CD14-positive monocyte (primary cell): ENCODE measurements around the gene RASGRF2. TPM values are rescaled to one million over a fixed set of nuclear protein-coding genes. Genes with fewer than 3 reads are reported as not detected.

ENCODE experiments used
- DNase-seq, 3 donors: peaks; one replicate each; pipeline ENCODE4 v3.0.0-alpha.2; 2011 to 2022
- H2AFZ ChIP-seq: 2 replicates; pipeline ENCODE4 v1.6.0; 2012; ENCODE audit warnings: mild to moderate bottlenecking, low read depth, low read length, inconsistent platforms; ENCODE audit not compliant: insufficient read depth, poor library complexity, severe bottlenecking
- H3K27ac ChIP-seq, 2 donors: 1 replicate in 1 of 2; 2 replicates in 1 of 2; pipeline ENCODE4 v1.5.1; 2012 to 2013; ENCODE audit warnings: low read length in 2 of 2, control low read depth in 1 of 2, inconsistent platforms in 1 of 2, low read depth in 1 of 2, mild to moderate bottlenecking in 1 of 2
- H3K27me3 ChIP-seq, 2 donors: one replicate each; pipeline versions ENCODE4 v1.6.0 to v1.6.1; 2011 to 2013; ENCODE audit warnings: low read length in 2 of 2; ENCODE audit not compliant: control insufficient read depth in 2 of 2, insufficient read depth in 2 of 2
- H3K36me3 ChIP-seq, 2 donors: replicated peaks in 1 of 2; 1 replicate in 1 of 2; 2 replicates in 1 of 2; pipeline versions ENCODE4 v1.5.1 to v1.6.1; 2012 to 2013; ENCODE audit warnings: low read length in 2 of 2, control low read depth in 1 of 2, inconsistent platforms in 1 of 2, mild to moderate bottlenecking in 1 of 2; ENCODE audit not compliant: insufficient read depth in 2 of 2, control insufficient read depth in 1 of 2
- H3K4me1 ChIP-seq, 2 donors: 1 replicate in 1 of 2; 2 replicates in 1 of 2; pipeline versions ENCODE4 v1.5.1 to v1.6.1; 2012 to 2013; ENCODE audit warnings: low read length in 2 of 2, control low read depth in 1 of 2, inconsistent platforms in 1 of 2, mild to moderate bottlenecking in 1 of 2, moderate library complexity in 1 of 2; ENCODE audit not compliant: insufficient read depth in 2 of 2, control insufficient read depth in 1 of 2
- H3K4me2 ChIP-seq: replicated peaks from 2 replicates; pipeline ENCODE3; 2012; ENCODE audit warnings: low read length, moderate library complexity, mild to moderate bottlenecking; ENCODE audit not compliant: poor library complexity, severe bottlenecking; ENCODE audit errors: extremely low read depth
- H3K4me3 ChIP-seq, 3 experiments: fragments of 200-600 bp in 1 of 3; sonication (generic) in 1 of 3; replicated peaks in 1 of 3; 1 replicate in 2 of 3; 2 replicates in 1 of 3; pipeline ENCODE4 v1.5.1; 2011 to 2013; ENCODE audit warnings: low read length in 3 of 3, mild to moderate bottlenecking in 3 of 3, control low read depth in 2 of 3, low read depth in 2 of 3, inconsistent platforms in 1 of 3, moderate library complexity in 1 of 3
- H3K79me2 ChIP-seq: 2 replicates; pipeline ENCODE4 v1.6.0; 2012; ENCODE audit warnings: mild to moderate bottlenecking, control low read depth, inconsistent platforms, low read length, moderate library complexity; ENCODE audit not compliant: insufficient read depth
- H3K9ac ChIP-seq: 2 replicates; pipeline ENCODE4 v1.6.0; 2017; ENCODE audit warnings: low read length, mild to moderate bottlenecking; ENCODE audit not compliant: insufficient read depth, poor library complexity, severe bottlenecking
- H3K9me3 ChIP-seq, 2 donors: replicated peaks in 1 of 2; 1 replicate in 1 of 2; 2 replicates in 1 of 2; pipeline versions ENCODE4 v1.5.1 to v1.6.1; 2012 to 2013; ENCODE audit warnings: low read length in 2 of 2, control low read depth in 1 of 2; ENCODE audit not compliant: control insufficient read depth in 1 of 2, insufficient read depth in 1 of 2
- H4K20me1 ChIP-seq: 2 replicates; pipeline ENCODE4 v1.6.0; 2012; ENCODE audit warnings: mild to moderate bottlenecking, low read length, control low read depth, moderate library complexity; ENCODE audit not compliant: insufficient read depth
- H3K27ac Mint-ChIP-seq, 7 donors: one replicate each; pipeline ENCODE4 v1.8.0; 2020; ENCODE audit warnings: mild to moderate bottlenecking in 7 of 7, mixed read lengths in 7 of 7, moderate library complexity in 6 of 7, inconsistent platforms in 2 of 7
- H3K27me3 Mint-ChIP-seq, 3 donors: one replicate each; pipeline ENCODE4 v1.8.0; 2021 to 2022; ENCODE audit warnings: low read depth in 3 of 3, mild to moderate bottlenecking in 3 of 3, mixed read lengths in 3 of 3, moderate library complexity in 3 of 3, inconsistent platforms in 1 of 3
- H3K36me3 Mint-ChIP-seq, 2 donors: one replicate each; pipeline ENCODE4 v1.8.0; 2020; ENCODE audit warnings: mixed read lengths in 2 of 2, inconsistent platforms in 1 of 2, mild to moderate bottlenecking in 1 of 2
- H3K4me1 Mint-ChIP-seq: one replicate; pipeline ENCODE4 v1.8.0; 2020; ENCODE audit warnings: mild to moderate bottlenecking, mixed read lengths
- H3K4me3 Mint-ChIP-seq, 2 donors: one replicate each; pipeline ENCODE4 v1.8.0; 2020; ENCODE audit warnings: mild to moderate bottlenecking in 2 of 2, mixed read lengths in 2 of 2, moderate library complexity in 1 of 2
- H3K9me3 Mint-ChIP-seq, 7 donors: one replicate each; pipeline ENCODE4 v1.8.0; 2020 to 2022; ENCODE audit warnings: mixed read lengths in 7 of 7, mild to moderate bottlenecking in 6 of 7, moderate library complexity in 6 of 7, inconsistent platforms in 2 of 7
- CTCF ChIP-seq: fragments of 200-600 bp; IDR thresholded peaks from one replicate; pipeline ENCODE4 v1.8.0; 2022; ENCODE audit warnings: antibody characterized with exemption, mild to moderate bottlenecking
- WGBS: methylation state at CpG from one replicate; pipeline ENCODE4 v1.1.5; 2013; ENCODE audit warnings: missing lambda C conversion rate; ENCODE audit not compliant: insufficient coverage; 5-methylcytosine and 5-hydroxymethylcytosine counted together
- intact Hi-C, 2 donors: fragments of 100-400 bp; cut with micrococcal nuclease; formaldehyde crosslinking; loops; one replicate each; pipeline versions ENCODE4 v1.15.0 to v1.15.1; 2023
- polyA plus RNA-seq, 3 donors: library from polyadenylated mRNA; depleted of rRNA in 1 of 3; unstranded in 2 of 3; stranded (reverse) in 1 of 3; fragments of 300-500 nt in 2 of 3; fragments of >200 nt in 1 of 3; fragmentation: Illumina TruSeq in 2 of 3; gene quantifications; 1 replicate in 2 of 3; 2 replicates in 1 of 3; pipeline ENCODE4 v1.2.3, GENCODE V29; 2012 to 2021

The RASGRF2 gene
- polyA plus RNA-seq, 3 donors = 0.01 to 0.02 TPM; not detected in 1

- TF ChIP-seq CTCF = no peak
Observed at GRCh38 chr5:81228084-81228483, 267.9 kb downstream of the RASGRF2 start.

DNA sequence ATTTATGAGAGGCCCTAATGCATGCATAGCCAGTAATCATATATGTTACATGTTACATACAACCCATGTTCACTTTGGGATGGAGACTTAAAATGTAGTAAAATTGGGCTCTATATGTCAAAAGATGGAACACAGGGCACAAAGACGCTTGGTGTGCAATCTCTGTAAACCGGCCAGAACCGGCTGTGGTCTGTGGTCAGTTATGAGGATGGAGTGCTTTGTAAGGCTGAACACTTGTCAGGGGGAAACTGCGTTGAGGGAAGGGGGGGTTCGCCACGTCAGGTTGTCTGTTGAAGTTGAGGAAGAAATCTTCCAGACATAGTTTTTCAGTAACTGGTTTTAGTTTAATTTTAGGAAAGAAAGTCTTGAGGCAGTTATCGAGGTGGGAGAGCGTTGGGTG is 270.3 kb downstream of the RASGRF2 start:
- peaks cover 5 to 23% (median 13%) of the 10 kb centered on the region in 3 donors for H3K27me3 Mint-ChIP-seq
- no peaks in the 10 kb centered on the region for H3K36me3 ChIP-seq
- H3K27ac ChIP-seq = no peak overlapping the region
- no peak overlapping the region for H2AFZ ChIP-seq
- no peaks in the 10 kb centered on the region for H3K4me1 ChIP-seq
- H3K9me3 ChIP-seq = no peaks in the 10 kb centered on the region
- H4K20me1 ChIP-seq = no peaks in the 10 kb centered on the region
- DNase-seq = no peak
- TF ChIP-seq CTCF = no peak
- no peak overlapping the region for H3K9ac ChIP-seq
- H3K4me3 ChIP-seq = no peak overlapping the region
- peaks cover 0 to 5% of the 10 kb centered on the region in 2 donors for H3K27me3 ChIP-seq
- no peaks in the 10 kb centered on the region for H3K36me3 Mint-ChIP-seq
- WGBS = 17% methylated on average over 7 of the region's 8 CpGs
- H3K79me2 ChIP-seq = no peaks in the 10 kb centered on the region
- no peak overlapping the region for H3K27ac Mint-ChIP-seq
- H3K4me3 Mint-ChIP-seq = no peak overlapping the region
- H3K4me1 Mint-ChIP-seq = peaks cover 11% of the 10 kb centered on the region
- H3K4me2 ChIP-seq = no peak overlapping the region
- intact Hi-C loops = no loop called here
- peaks cover 0 to 1% (median 0%) of the 10 kb centered on the region in 7 donors for H3K9me3 Mint-ChIP-seq

More at GRCh38 chr5:81228084-81228483, 267.9 kb downstream of the RASGRF2 start:
- H3K4me3 ChIP-seq = no peak overlapping the region
- Mint-ChIP-seq H3K27me3 (peaks cover 2 to 13% (median 7%) of the 10 kb centered on the region in 3 donors), H3K4me3 (no peak overlapping the region), H3K4me1 (peaks cover 7% of the 10 kb centered on the region), H3K9me3 (no peaks in the 10 kb centered on the region), H3K36me3 (no peaks in the 10 kb centered on the region), H3K27ac (no peak overlapping the region)
- intact Hi-C loops = no loop called here
- no peak overlapping the region for H3K9ac ChIP-seq
- H3K27me3 ChIP-seq = peaks cover 0 to 4% of the 10 kb centered on the region in 2 donors
- H3K36me3 ChIP-seq = no peaks in the 10 kb centered on the region
- H3K79me2 ChIP-seq = no peaks in the 10 kb centered on the region
- H3K27ac ChIP-seq = no peak overlapping the region
- no peaks in the 10 kb centered on the region for H3K9me3 ChIP-seq
- WGBS = 100% methylated on average over 2 of the region's 4 CpGs
- H2AFZ ChIP-seq = no peak overlapping the region
- H4K20me1 ChIP-seq = no peaks in the 10 kb centered on the region
- no peaks in the 10 kb centered on the region for H3K4me1 ChIP-seq
- H3K4me2 ChIP-seq = no peak overlapping the region
- no peak for DNase-seq
